ENCODE results near the gene ADIG.

Gene ADIG

DNA sequence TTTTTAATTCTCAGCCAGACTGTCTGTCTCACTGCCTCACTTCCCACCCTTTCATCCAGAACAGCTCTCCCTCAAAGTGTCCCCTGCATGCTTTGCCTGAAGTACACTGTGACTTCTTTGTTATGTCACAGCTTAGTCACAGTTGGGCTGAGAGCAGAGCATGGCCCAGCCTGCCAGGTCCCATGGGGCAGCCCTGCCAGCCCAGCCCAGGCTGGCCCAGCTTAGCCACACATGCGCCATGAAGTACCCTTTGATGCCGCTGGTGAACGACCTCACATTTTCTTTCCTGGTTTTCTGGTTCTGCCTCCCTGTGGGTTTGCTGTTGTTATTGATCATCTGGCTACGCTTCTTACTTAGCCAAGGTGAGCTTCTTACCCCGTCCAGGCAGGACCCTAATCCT, at the start of gene ADIG:
ADIG (plus strand) TSS at position 185 of the 400 bp plus-strand sequence; CDS start at position 239, 54 bp downstream.
- Histone ChIP-seq H3K4me1 (ENCODE audit: control insufficient read depth, insufficient read depth, low read length, unreplicated experiment) (no peaks in the 10 kb centered on the region), H3K79me2 (ENCODE audit: control insufficient read depth, insufficient read depth, low read length, unreplicated experiment) (no peaks in the 10 kb centered on the region), H3K27me3 (ENCODE audit: insufficient read depth, low read length) (peaks cover 14% of the 10 kb centered on the region), H3K27ac (ENCODE audit: low read depth, low read length) (no peak within 1 kb of the TSS), H3K36me3 (ENCODE audit: insufficient read depth, low read length) (0 out of 2 replicates have a peak, but pooled peaks cover 6% of the 10 kb centered on the region), H2AFZ (ENCODE audit: low read length, unreplicated experiment) (no peak within 1 kb of the TSS), H3K4me3 (ENCODE audit: low read depth, low read length) (no peak within 1 kb of the TSS)

DNA sequence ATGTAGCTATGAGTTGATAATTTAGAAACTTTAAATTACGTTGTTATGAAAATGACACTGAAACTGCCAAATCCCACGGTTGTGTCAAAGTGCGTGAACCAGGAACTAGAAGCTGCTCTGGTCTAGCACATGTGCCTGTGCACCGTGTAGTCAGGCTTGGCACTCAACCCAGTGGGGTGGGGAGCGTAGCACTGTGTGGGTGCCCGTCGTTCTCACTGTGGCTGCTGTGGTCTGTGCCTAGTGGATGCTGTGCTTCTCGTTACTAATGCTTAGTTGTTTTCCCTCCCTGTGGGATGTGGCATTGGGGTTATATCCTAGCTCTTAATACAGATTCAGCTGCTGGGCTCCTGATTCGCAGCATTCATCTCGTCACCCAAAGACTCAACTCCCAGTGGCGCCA, 46.2 kb upstream of the ADIG start:
- Histone ChIP-seq H3K36me3 (ENCODE audit: insufficient read depth, low read length) (peaks cover 35% of the 10 kb centered on the region), H3K79me2 (ENCODE audit: control insufficient read depth, insufficient read depth, low read length, unreplicated experiment) (no peaks in the 10 kb centered on the region), H2AFZ (ENCODE audit: low read length, unreplicated experiment) (no peak overlapping the region), H3K4me1 (ENCODE audit: control insufficient read depth, insufficient read depth, low read length, unreplicated experiment) (no peaks in the 10 kb centered on the region), H3K4me3 (ENCODE audit: low read depth, low read length) (no peak overlapping the region), H3K27me3 (ENCODE audit: insufficient read depth, low read length) (no peaks in the 10 kb centered on the region), H3K27ac (ENCODE audit: low read depth, low read length) (no peak overlapping the region)

DNA sequence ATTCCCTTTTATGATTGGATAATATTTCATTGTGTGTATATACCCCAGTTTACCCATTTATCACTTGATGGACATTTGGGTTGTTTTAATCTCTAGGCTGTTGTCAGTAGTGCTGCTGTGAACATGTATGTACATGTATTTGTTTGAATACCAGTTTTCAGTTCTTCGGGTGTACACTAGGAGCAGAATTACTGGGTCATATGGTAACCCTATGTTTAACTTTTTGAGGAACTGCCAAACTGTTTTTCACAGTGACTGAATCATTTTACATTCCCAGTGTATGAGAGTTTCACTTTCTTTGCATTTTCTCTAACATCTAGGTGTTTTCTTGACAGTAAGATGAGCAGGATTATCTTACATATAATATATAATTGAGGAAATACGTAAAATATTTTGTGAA, 44.7 kb upstream of the ADIG start:
- Histone ChIP-seq H3K27ac (ENCODE audit: low read depth, low read length) (no peak overlapping the region), H2AFZ (ENCODE audit: low read length, unreplicated experiment) (no peak overlapping the region), H3K36me3 (ENCODE audit: insufficient read depth, low read length) (peaks cover 42% of the 10 kb centered on the region), H3K4me3 (ENCODE audit: low read depth, low read length) (no peak overlapping the region), H3K4me1 (ENCODE audit: control insufficient read depth, insufficient read depth, low read length, unreplicated experiment) (no peaks in the 10 kb centered on the region), H3K27me3 (ENCODE audit: insufficient read depth, low read length) (no peaks in the 10 kb centered on the region), H3K79me2 (ENCODE audit: control insufficient read depth, insufficient read depth, low read length, unreplicated experiment) (no peaks in the 10 kb centered on the region)

- H3K36me3 ChIP-seq (ENCODE audit: insufficient read depth, low read length): peaks cover 45% of the 10 kb centered on the region
Measured at GRCh38 chr20:38537176-38537575, 43.8 kb upstream of the ADIG start.

DNA sequence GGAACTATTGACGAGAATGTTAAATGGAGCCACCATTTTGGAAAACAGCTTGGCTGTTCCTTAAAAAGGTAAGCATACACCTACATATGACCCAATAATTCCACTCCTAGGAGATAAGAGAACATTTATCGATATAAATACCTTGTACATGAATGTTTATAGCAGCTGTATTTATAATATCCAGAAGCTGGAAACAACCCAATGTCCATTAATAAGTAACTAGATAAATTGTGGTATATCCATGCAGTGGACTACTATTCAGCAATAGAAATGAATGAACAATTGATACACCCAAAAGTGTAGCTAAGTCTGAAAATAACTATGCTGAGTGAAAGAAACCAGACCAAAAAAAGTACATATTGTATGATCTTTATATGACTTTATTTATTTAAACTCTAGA, 42.2 kb upstream of the ADIG start:
- H3K27ac ChIP-seq (ENCODE audit: low read depth, low read length): no peak overlapping the region
- H3K4me3 ChIP-seq (ENCODE audit: low read depth, low read length): no peak overlapping the region
- peaks cover 45% of the 10 kb centered on the region for H3K36me3 ChIP-seq (ENCODE audit: insufficient read depth, low read length)
- no peak overlapping the region for H2AFZ ChIP-seq (ENCODE audit: low read length, unreplicated experiment)
- H3K79me2 ChIP-seq (ENCODE audit: control insufficient read depth, insufficient read depth, low read length, unreplicated experiment): no peaks in the 10 kb centered on the region
- H3K27me3 ChIP-seq (ENCODE audit: insufficient read depth, low read length): no peaks in the 10 kb centered on the region
- H3K4me1 ChIP-seq (ENCODE audit: control insufficient read depth, insufficient read depth, low read length, unreplicated experiment): no peaks in the 10 kb centered on the region

More at GRCh38 chr20:38537176-38537575, 43.8 kb upstream of the ADIG start:
- Histone ChIP-seq H3K27me3 (ENCODE audit: insufficient read depth, low read length) (no peaks in the 10 kb centered on the region), H3K4me1 (ENCODE audit: control insufficient read depth, insufficient read depth, low read length, unreplicated experiment) (no peaks in the 10 kb centered on the region), H3K4me3 (ENCODE audit: low read depth, low read length) (no peak overlapping the region), H2AFZ (ENCODE audit: low read length, unreplicated experiment) (no peak overlapping the region), H3K27ac (ENCODE audit: low read depth, low read length) (no peak overlapping the region), H3K79me2 (ENCODE audit: control insufficient read depth, insufficient read depth, low read length, unreplicated experiment) (no peaks in the 10 kb centered on the region)

DNA sequence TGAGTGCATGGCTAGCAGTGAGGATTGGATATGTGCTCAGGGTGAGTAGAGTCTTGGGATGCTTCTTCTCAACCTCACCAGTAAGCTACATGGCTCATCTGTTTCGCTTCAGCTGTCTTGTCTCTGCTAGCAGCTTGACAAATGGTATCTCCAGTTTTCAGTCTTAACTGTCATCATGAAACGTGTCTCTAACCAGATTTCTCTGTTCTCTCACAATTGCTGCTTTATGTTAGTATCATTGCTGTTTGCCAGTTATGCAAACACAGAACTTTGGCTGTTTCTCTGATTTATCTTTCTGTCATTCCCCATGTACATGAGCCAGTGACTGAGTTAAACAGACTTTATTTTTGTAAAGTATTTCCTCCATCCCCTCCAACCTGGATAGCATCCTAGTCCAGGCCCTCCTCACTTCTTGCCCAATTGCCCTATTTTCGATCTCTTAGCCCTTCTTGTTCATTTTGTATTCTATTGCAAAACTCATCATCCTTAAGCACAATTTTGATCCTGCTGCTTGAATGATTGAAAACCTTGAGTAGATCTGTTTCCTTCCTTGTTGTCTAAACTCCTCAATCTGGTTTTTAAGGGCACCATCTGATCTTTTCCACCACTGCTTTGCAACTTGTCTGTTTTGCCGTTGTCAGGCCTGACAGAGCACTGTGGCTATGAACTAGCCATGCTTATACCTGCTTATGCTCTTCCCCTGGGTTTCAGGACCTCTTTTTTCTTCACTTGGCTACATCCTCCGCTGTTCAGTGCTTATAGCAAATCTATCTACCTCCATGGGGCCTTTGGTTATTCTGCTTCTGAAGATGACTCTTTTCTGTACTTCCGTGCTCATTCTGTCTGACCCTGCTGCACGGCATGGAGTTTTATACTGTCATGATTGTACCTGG, 37.7 kb upstream of the ADIG start:
- peaks cover 28% of the 10 kb centered on the region for H3K36me3 ChIP-seq (ENCODE audit: insufficient read depth, low read length)

DNA sequence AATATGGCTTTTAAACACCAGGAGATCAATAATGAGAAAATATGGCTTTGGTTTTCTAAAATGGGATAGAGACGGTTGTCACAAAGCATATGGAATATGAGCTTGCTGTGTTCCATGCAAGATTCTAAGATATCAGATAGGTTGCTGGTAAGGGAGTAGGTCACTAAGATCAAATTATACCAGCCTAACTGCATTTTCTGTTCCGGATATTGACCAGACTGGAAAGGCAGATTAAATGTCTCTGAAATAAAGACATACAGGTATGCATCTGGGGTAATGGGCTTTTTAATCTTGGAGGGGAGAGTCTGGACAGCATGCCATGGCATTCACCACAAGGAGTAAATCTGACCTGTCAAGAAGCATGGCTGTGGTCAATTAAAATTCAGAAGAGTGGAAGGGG, 35.2 kb upstream of the ADIG start:
- Histone ChIP-seq H3K27ac (ENCODE audit: low read depth, low read length) (no peak overlapping the region), H3K4me3 (ENCODE audit: low read depth, low read length) (no peak overlapping the region), H3K27me3 (ENCODE audit: insufficient read depth, low read length) (no peaks in the 10 kb centered on the region), H3K4me1 (ENCODE audit: control insufficient read depth, insufficient read depth, low read length, unreplicated experiment) (no peaks in the 10 kb centered on the region), H2AFZ (ENCODE audit: low read length, unreplicated experiment) (no peak overlapping the region), H3K36me3 (ENCODE audit: insufficient read depth, low read length) (peaks cover 25% of the 10 kb centered on the region), H3K79me2 (ENCODE audit: control insufficient read depth, insufficient read depth, low read length, unreplicated experiment) (no peaks in the 10 kb centered on the region)

More for the DNA sequence above, 37.7 kb upstream of the ADIG start:
- H3K4me1 ChIP-seq (ENCODE audit: control insufficient read depth, insufficient read depth, low read length, unreplicated experiment): no peaks in the 10 kb centered on the region
- H3K27ac ChIP-seq (ENCODE audit: low read depth, low read length): no peak overlapping the region
- H3K79me2 ChIP-seq (ENCODE audit: control insufficient read depth, insufficient read depth, low read length, unreplicated experiment): no peaks in the 10 kb centered on the region
- no peaks in the 10 kb centered on the region for H3K27me3 ChIP-seq (ENCODE audit: insufficient read depth, low read length)
- no peak overlapping the region for H3K4me3 ChIP-seq (ENCODE audit: low read depth, low read length)
- no peak overlapping the region for H2AFZ ChIP-seq (ENCODE audit: low read length, unreplicated experiment)

- H3K36me3 ChIP-seq (ENCODE audit: insufficient read depth, low read length): peaks cover 31% of the 10 kb centered on the region
- no peak overlapping the region for H2AFZ ChIP-seq (ENCODE audit: low read length, unreplicated experiment)
- no peaks in the 10 kb centered on the region for H3K27me3 ChIP-seq (ENCODE audit: insufficient read depth, low read length)
- H3K4me3 ChIP-seq (ENCODE audit: low read depth, low read length): no peak overlapping the region
- no peaks in the 10 kb centered on the region for H3K79me2 ChIP-seq (ENCODE audit: control insufficient read depth, insufficient read depth, low read length, unreplicated experiment)
- no peak overlapping the region for H3K27ac ChIP-seq (ENCODE audit: low read depth, low read length)
- no peaks in the 10 kb centered on the region for H3K4me1 ChIP-seq (ENCODE audit: control insufficient read depth, insufficient read depth, low read length, unreplicated experiment)
Measured at GRCh38 chr20:38547288-38548085, 33.5 kb upstream of the ADIG start.

GRCh38 chr20:38548356-38549083, 32.5 kb upstream of the ADIG start:
- Histone ChIP-seq H2AFZ (ENCODE audit: low read length, unreplicated experiment) (no peak overlapping the region), H3K79me2 (ENCODE audit: control insufficient read depth, insufficient read depth, low read length, unreplicated experiment) (no peaks in the 10 kb centered on the region), H3K27me3 (ENCODE audit: insufficient read depth, low read length) (no peaks in the 10 kb centered on the region), H3K36me3 (ENCODE audit: insufficient read depth, low read length) (peaks cover 41% of the 10 kb centered on the region), H3K4me3 (ENCODE audit: low read depth, low read length) (no peak overlapping the region), H3K27ac (ENCODE audit: low read depth, low read length) (no peak overlapping the region), H3K4me1 (ENCODE audit: control insufficient read depth, insufficient read depth, low read length, unreplicated experiment) (no peaks in the 10 kb centered on the region)

GRCh38 chr20:38550274-38550673, 30.7 kb upstream of the ADIG start:
- Histone ChIP-seq H3K27ac (ENCODE audit: low read depth, low read length) (no peak overlapping the region), H3K79me2 (ENCODE audit: control insufficient read depth, insufficient read depth, low read length, unreplicated experiment) (no peaks in the 10 kb centered on the region), H3K36me3 (ENCODE audit: insufficient read depth, low read length) (peaks cover 52% of the 10 kb centered on the region), H2AFZ (ENCODE audit: low read length, unreplicated experiment) (no peak overlapping the region), H3K4me3 (ENCODE audit: low read depth, low read length) (no peak overlapping the region), H3K27me3 (ENCODE audit: insufficient read depth, low read length) (no peaks in the 10 kb centered on the region), H3K4me1 (ENCODE audit: control insufficient read depth, insufficient read depth, low read length, unreplicated experiment) (no peaks in the 10 kb centered on the region)

Data from ACC112 (cell line).